IMR-90 (cell line): ENCODE results near the gene CACNG6. TPM values are rescaled to one million over a fixed set of nuclear protein-coding genes. Genes with fewer than 3 reads are reported as not detected.

ENCODE experiments used
- ATAC-seq: fragments of 200-7000 bp; cut with Tn5 transposase; 2 replicates; pipeline ENCODE4 v1.9.1; 2020; ENCODE audit warnings: low read depth, mild to moderate bottlenecking, moderate library complexity
- BruUV-seq: library from RNA; stranded (reverse); fragments of 400-500 nt; replicated peaks from 2 replicates; lab custom pipeline; 2021; lab: Mats Ljungman, UMichigan
- CTCF ChIA-PET: fragments of 300-600 bp; formaldehyde crosslinking; extraction: SDS; loops from one replicate; lab custom pipeline; 2021; ENCODE audit warnings: antibody characterized with exemption; lab: Yijun Ruan, JAX
- POLR2A ChIA-PET: fragments of 300-600 bp; sonication (Branson Sonifier 250); formaldehyde crosslinking; loops from one replicate; lab custom pipeline; 2022; ENCODE audit warnings: antibody characterized with exemption; ENCODE audit not compliant: unreplicated experiment; lab: Charles Lee
- DNase-seq: peaks from one replicate; pipeline ENCODE4 v3.0.0; 2013
- H2AFZ ChIP-seq: replicated peaks from 2 replicates; pipeline ENCODE3; 2013; ENCODE audit warnings: low read length, mild to moderate bottlenecking; ENCODE audit not compliant: poor library complexity
- H2AK5ac ChIP-seq: 2 replicates; pipeline ENCODE4 v1.6.1; 2013; ENCODE audit warnings: low read depth, low read length, inconsistent platforms
- H2AK9ac ChIP-seq: replicated peaks from 2 replicates; pipeline ENCODE3; 2013; ENCODE audit warnings: mild to moderate bottlenecking, low read depth, low read length, moderate library complexity; ENCODE audit not compliant: poor library complexity
- H2BK120ac ChIP-seq: 2 replicates; pipeline ENCODE4 v1.6.1; 2013; ENCODE audit warnings: low read depth, low read length, inconsistent platforms
- H2BK15ac ChIP-seq: 3 replicates; pipeline ENCODE4 v1.6.1; 2013; ENCODE audit warnings: low read depth, low read length, inconsistent platforms
- H2BK20ac ChIP-seq: 2 replicates; pipeline ENCODE4 v1.6.1; 2013; ENCODE audit warnings: low read depth, mild to moderate bottlenecking, inconsistent platforms, low read length, moderate library complexity
- H2BK5ac ChIP-seq: 2 replicates; pipeline ENCODE4 v1.6.1; 2013; ENCODE audit warnings: mild to moderate bottlenecking, low read depth, low read length, inconsistent platforms; ENCODE audit not compliant: poor library complexity, severe bottlenecking
- H3K14ac ChIP-seq: replicated peaks from 2 replicates; pipeline ENCODE4 v1.6.1; 2013; ENCODE audit warnings: low read depth, low read length, inconsistent platforms
- H3K18ac ChIP-seq: 2 replicates; pipeline ENCODE4 v1.6.1; 2013; ENCODE audit warnings: low read depth, low read length, control low read depth
- H3K23ac ChIP-seq: 2 replicates; pipeline ENCODE4 v1.6.1; 2013; ENCODE audit warnings: low read depth, low read length, inconsistent platforms
- H3K27ac ChIP-seq: 2 replicates; pipeline ENCODE4 v1.5.1; 2013; ENCODE audit warnings: mild to moderate bottlenecking, control low read depth, low read length; ENCODE audit not compliant: insufficient read depth
- H3K27me3 ChIP-seq: 2 replicates; pipeline ENCODE4 v1.6.1; 2013; ENCODE audit warnings: low read length; ENCODE audit not compliant: control insufficient read depth, insufficient read depth
- H3K36me3 ChIP-seq: 2 replicates; pipeline ENCODE4 v1.6.1; 2013; ENCODE audit warnings: low read length, mixed read lengths; ENCODE audit not compliant: control insufficient read depth, insufficient read depth
- H3K4ac ChIP-seq: 2 replicates; pipeline ENCODE4 v1.6.1; 2013; ENCODE audit warnings: low read depth, low read length, inconsistent platforms
- H3K4me1 ChIP-seq: 2 replicates; pipeline ENCODE4 v1.6.1; 2013; ENCODE audit warnings: low read length, mixed read lengths; ENCODE audit not compliant: control insufficient read depth, insufficient read depth
- H3K4me2 ChIP-seq: 2 replicates; pipeline ENCODE4 v1.6.1; 2013; ENCODE audit warnings: low read depth, mild to moderate bottlenecking, control low read depth, low read length, moderate library complexity
- H3K4me3 ChIP-seq: 2 replicates; pipeline ENCODE4 v1.5.1; 2013; ENCODE audit warnings: low read depth, mild to moderate bottlenecking, control low read depth, low read length, moderate library complexity; ENCODE audit not compliant: insufficient read depth
- H3K56ac ChIP-seq: 2 replicates; pipeline ENCODE4 v1.6.1; 2013; ENCODE audit warnings: low read length, inconsistent platforms; ENCODE audit not compliant: insufficient read depth; ENCODE audit errors: extremely low read depth
- H3K79me1 ChIP-seq, 2 experiments: 2 replicates each; pipeline ENCODE4 v1.6.1; 2013; ENCODE audit warnings: low read length in 2 of 2, inconsistent platforms in 1 of 2, low read depth in 1 of 2
- H3K9ac ChIP-seq: 2 replicates; pipeline ENCODE4 v1.6.1; 2013; ENCODE audit warnings: low read depth, low read length, control low read depth
- H3K9me1 ChIP-seq: 2 replicates; pipeline ENCODE4 v1.6.1; 2013; ENCODE audit warnings: low read length, inconsistent platforms; ENCODE audit not compliant: insufficient read depth
- H3K9me3 ChIP-seq: 2 replicates; pipeline ENCODE4 v1.6.1; 2013; ENCODE audit warnings: low read length; ENCODE audit not compliant: control insufficient read depth, insufficient read depth
- H4K20me1 ChIP-seq: 2 replicates; pipeline ENCODE4 v1.6.1; 2013; ENCODE audit warnings: low read length, inconsistent platforms; ENCODE audit not compliant: insufficient read depth
- H4K5ac ChIP-seq: 2 replicates; pipeline ENCODE4 v1.6.1; 2013; ENCODE audit warnings: mild to moderate bottlenecking, low read depth, low read length, control low read depth
- H4K8ac ChIP-seq, 2 experiments: 2 replicates each; pipeline ENCODE4 v1.6.1; 2013; ENCODE audit warnings: low read depth in 2 of 2, low read length in 2 of 2, control low read depth in 1 of 2, inconsistent platforms in 1 of 2
- H4K91ac ChIP-seq: 2 replicates; pipeline ENCODE4 v1.6.1; 2013; ENCODE audit warnings: low read depth, low read length, inconsistent platforms; ENCODE audit not compliant: insufficient read depth
- BHLHE40 ChIP-seq: fragments of 150-350 bp; IDR thresholded peaks from 2 replicates; pipeline ENCODE4 v1.6.1; 2016; ENCODE audit warnings: mild to moderate bottlenecking, low read depth, low read length
- CEBPB ChIP-seq: IDR thresholded peaks from 2 replicates; pipeline ENCODE4 v1.6.1; 2012; ENCODE audit warnings: low read depth, low read length, improper control_type of control experiment
- CHD1 ChIP-seq: IDR thresholded peaks from 2 replicates; pipeline ENCODE4 v1.6.1; 2012; ENCODE audit warnings: low read depth, low read length, improper control_type of control experiment
- CTCF ChIP-seq: conservative IDR thresholded peaks from 2 replicates; pipeline ENCODE4 v1.5.1; 2012; ENCODE audit warnings: mild to moderate bottlenecking, low read depth, low read length, improper control_type of control experiment
- FOS ChIP-seq: fragments of 150-350 bp; IDR thresholded peaks from 2 replicates; pipeline ENCODE4 v1.6.1; 2016; ENCODE audit warnings: low read depth, low read length
- MAFK ChIP-seq: IDR thresholded peaks from 2 replicates; pipeline ENCODE4 v1.6.1; 2012; ENCODE audit warnings: low read depth, low read length, improper control_type of control experiment
- MAZ ChIP-seq: IDR thresholded peaks from 2 replicates; pipeline ENCODE4 v1.6.1; 2012; ENCODE audit warnings: low read depth, mild to moderate bottlenecking, low read length, improper control_type of control experiment, moderate library complexity, borderline replicate concordance
- MXI1 ChIP-seq: IDR thresholded peaks from 2 replicates; pipeline ENCODE4 v1.6.1; 2012; ENCODE audit warnings: low read depth, mild to moderate bottlenecking, low read length, moderate library complexity, borderline replicate concordance
- NFE2L2 ChIP-seq: fragments of 150-350 bp; IDR thresholded peaks from 2 replicates; pipeline ENCODE4 v1.6.1; 2016; ENCODE audit warnings: low read depth, mild to moderate bottlenecking, low read length
- POLR2A ChIP-seq: IDR thresholded peaks from 2 replicates; pipeline ENCODE4 v1.6.1; 2012; ENCODE audit warnings: mild to moderate bottlenecking, low read depth, low read length
- RAD21 ChIP-seq: IDR thresholded peaks from 2 replicates; pipeline ENCODE4 v1.6.1; 2012; ENCODE audit warnings: low read length, improper control_type of control experiment
- RCOR1 ChIP-seq: IDR thresholded peaks from 2 replicates; pipeline ENCODE4 v1.6.1; 2012; ENCODE audit warnings: mild to moderate bottlenecking, low read length, improper control_type of control experiment; ENCODE audit not compliant: insufficient replicate concordance
- RFX5 ChIP-seq: IDR thresholded peaks from 2 replicates; pipeline ENCODE4 v1.8.0; 2012; ENCODE audit warnings: low read depth, mild to moderate bottlenecking, low read length, moderate library complexity
- SMC3 ChIP-seq: fragments of 150-350 bp; IDR thresholded peaks from 2 replicates; pipeline ENCODE4 v1.6.1; 2016; ENCODE audit warnings: low read depth, mild to moderate bottlenecking, antibody characterized with exemption, low read length, moderate library complexity
- WGBS, 2 experiments: methylation state at CpG; one replicate each; pipeline versions ENCODE4 v1.1.5 to v1.1.7; 2013; ENCODE audit warnings: missing lambda C conversion rate in 2 of 2; ENCODE audit not compliant: insufficient read length in 1 of 2; ENCODE audit errors: extremely low coverage in 2 of 2; 5-methylcytosine and 5-hydroxymethylcytosine counted together
- dilution Hi-C: fragments of 300-500 bp; cut with HindIII; formaldehyde crosslinking; loops from one replicate; pipeline ENCODE4 v1.14.3; 2018; ENCODE audit warnings: low sequenced_read_pairs; ENCODE audit not compliant: unreplicated experiment
- in situ Hi-C: fragments of 300-500 bp; cut with MboI; formaldehyde crosslinking; loops from 3 replicates; pipeline ENCODE4 v1.14.3; 2019; ENCODE audit warnings: low sequenced_read_pairs, inconsistent platforms, mixed read lengths
- intact Hi-C: fragments of 100-400 bp; cut with micrococcal nuclease; formaldehyde crosslinking; loops from 2 replicates; pipeline ENCODE4 v1.10.0; 2022
- polyA plus RNA-seq, 3 experiments: library from polyadenylated mRNA; depleted of rRNA; stranded (reverse); fragments of >200 nt; gene quantifications; 2 replicates each; pipeline ENCODE4 v1.2.3, GENCODE V29; 2012; ENCODE audit warnings: low replicate concordance in 1 of 3
- total RNA-seq: library from RNA; depleted of rRNA; stranded (reverse); fragments of >200 nt; gene quantifications from 2 replicates; pipeline ENCODE4 v1.2.3, GENCODE V29; 2012
- TF ChIP-seq, protein P1 (sequence below): fragments of 150-350 bp; IDR thresholded peaks from 2 replicates; pipeline ENCODE4 v1.6.1; 2016; ENCODE audit warnings: low read depth, mild to moderate bottlenecking, low read length, moderate library complexity, borderline replicate concordance
- TF ChIP-seq, protein P2 (sequence below): fragments of 150-350 bp; IDR thresholded peaks from 2 replicates; pipeline ENCODE4 v1.6.1; 2017; ENCODE audit warnings: mild to moderate bottlenecking, antibody characterized with exemption, low read length, low read depth

Gene CACNG6
- total and polyA plus RNA-seq, 2 of the 4 experiments (the other 2 are of a cell fraction) = not detected

- Histone ChIP-seq H3K27ac (no peak overlapping the region), H3K9me1 (no peaks in the 10 kb centered on the region), H2AK5ac (no peak overlapping the region), H3K27me3 (no peaks in the 10 kb centered on the region), H2AFZ (no peak overlapping the region), H3K14ac (no peak overlapping the region), H4K8ac (no peak overlapping the region), H3K4me1 (no peaks in the 10 kb centered on the region), H2BK120ac (no peak overlapping the region), H2BK5ac (no peak overlapping the region), H3K23ac (no peak overlapping the region), H3K9me3 (no peaks in the 10 kb centered on the region), H4K20me1 (no peaks in the 10 kb centered on the region), H3K4me2 (no peak overlapping the region), H3K36me3 (no peaks in the 10 kb centered on the region), H3K4me3 (no peak overlapping the region), H3K56ac (no peak overlapping the region), H2BK15ac (no peak overlapping the region), H3K4ac (no peak overlapping the region), H3K9ac (no peak overlapping the region), H4K5ac (no peak overlapping the region), H2BK20ac (no peak overlapping the region), H4K91ac (no peak overlapping the region), H2AK9ac (no peak overlapping the region), H3K18ac (no peak overlapping the region), H3K79me1 (no peaks in the 10 kb centered on the region)
- CTCF ChIA-PET = interaction anchor here (0.5 kb wide), 1 partner anchor 1023 kb away, joined by 3 read pairs; no protein-coding TSS in a partner anchor
- no peak for DNase-seq
- POLR2A ChIA-PET = no interaction called here
- dilution Hi-C loops = no loop called here
- no TSS peak for BruUV-seq
- WGBS, 2 experiments = no CpG with 5 or more reads among the region's 9 CpGs
- ATAC-seq = no peak
- TF ChIP-seq, protein P1, sequence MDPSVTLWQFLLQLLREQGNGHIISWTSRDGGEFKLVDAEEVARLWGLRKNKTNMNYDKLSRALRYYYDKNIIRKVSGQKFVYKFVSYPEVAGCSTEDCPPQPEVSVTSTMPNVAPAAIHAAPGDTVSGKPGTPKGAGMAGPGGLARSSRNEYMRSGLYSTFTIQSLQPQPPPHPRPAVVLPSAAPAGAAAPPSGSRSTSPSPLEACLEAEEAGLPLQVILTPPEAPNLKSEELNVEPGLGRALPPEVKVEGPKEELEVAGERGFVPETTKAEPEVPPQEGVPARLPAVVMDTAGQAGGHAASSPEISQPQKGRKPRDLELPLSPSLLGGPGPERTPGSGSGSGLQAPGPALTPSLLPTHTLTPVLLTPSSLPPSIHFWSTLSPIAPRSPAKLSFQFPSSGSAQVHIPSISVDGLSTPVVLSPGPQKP = no peak
- TF ChIP-seq MAZ (no peak), RCOR1 (no peak), MXI1 (no peak), NFE2L2 (no peak), RFX5 (no peak), SMC3 (no peak), BHLHE40 (no peak), RAD21 (no peak), FOS (no peak), CHD1 (no peak), CTCF (no peak), CEBPB (no peak), POLR2A (no peak), MAFK (no peak)
- TF ChIP-seq, protein P2, sequence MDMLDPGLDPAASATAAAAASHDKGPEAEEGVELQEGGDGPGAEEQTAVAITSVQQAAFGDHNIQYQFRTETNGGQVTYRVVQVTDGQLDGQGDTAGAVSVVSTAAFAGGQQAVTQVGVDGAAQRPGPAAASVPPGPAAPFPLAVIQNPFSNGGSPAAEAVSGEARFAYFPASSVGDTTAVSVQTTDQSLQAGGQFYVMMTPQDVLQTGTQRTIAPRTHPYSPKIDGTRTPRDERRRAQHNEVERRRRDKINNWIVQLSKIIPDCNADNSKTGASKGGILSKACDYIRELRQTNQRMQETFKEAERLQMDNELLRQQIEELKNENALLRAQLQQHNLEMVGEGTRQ = no peak
- intact Hi-C loops = no loop called here
- in situ Hi-C loops = no loop called here
Observed at GRCh38 chr19:54041969-54042606, 50.7 kb downstream of the CACNG6 start.
